GM12878 (cell line): ENCODE results near the gene AQP7.

Source experiments
- CEBPB ChIP-seq, 2 experiments: fragments of 150-350 bp in 1 of 2; IDR thresholded peaks; 2 replicates each; pipeline ENCODE4 v1.6.1; 2012 to 2014; ENCODE audit warnings: low read depth in 2 of 2, low read length in 2 of 2, borderline replicate concordance in 1 of 2, inconsistent platforms in 1 of 2
- CTCF ChIP-seq, 3 experiments: IDR thresholded peaks in 2 of 3; conservative IDR thresholded peaks in 1 of 3; 2 replicates each; pipeline ENCODE4 v1.5.1; 2011; ENCODE audit warnings: low read depth in 3 of 3, low read length in 3 of 3, mild to moderate bottlenecking in 3 of 3, control low read depth in 2 of 3, moderate library complexity in 2 of 3, inconsistent platforms in 1 of 3, mixed read lengths in 1 of 3; ENCODE audit not compliant: control insufficient read depth in 2 of 3, insufficient read depth in 1 of 3; ENCODE audit errors: extremely low read depth in 1 of 3
- CUX1 ChIP-seq: IDR thresholded peaks from 2 replicates; pipeline ENCODE4 v1.6.1; 2012; ENCODE audit warnings: improper control_type of control experiment, low read depth, low read length; ENCODE audit not compliant: insufficient replicate concordance
- EP300 ChIP-seq, 2 experiments: fragments of 150-350 bp in 1 of 2; IDR thresholded peaks; 2 replicates each; pipeline ENCODE4 v1.6.1; 2011 to 2012; ENCODE audit warnings: low read depth in 2 of 2, low read length in 2 of 2, borderline replicate concordance in 1 of 2, improper control_type of control experiment in 1 of 2, inconsistent platforms in 1 of 2; ENCODE audit not compliant: control insufficient read depth in 1 of 2

DNA sequence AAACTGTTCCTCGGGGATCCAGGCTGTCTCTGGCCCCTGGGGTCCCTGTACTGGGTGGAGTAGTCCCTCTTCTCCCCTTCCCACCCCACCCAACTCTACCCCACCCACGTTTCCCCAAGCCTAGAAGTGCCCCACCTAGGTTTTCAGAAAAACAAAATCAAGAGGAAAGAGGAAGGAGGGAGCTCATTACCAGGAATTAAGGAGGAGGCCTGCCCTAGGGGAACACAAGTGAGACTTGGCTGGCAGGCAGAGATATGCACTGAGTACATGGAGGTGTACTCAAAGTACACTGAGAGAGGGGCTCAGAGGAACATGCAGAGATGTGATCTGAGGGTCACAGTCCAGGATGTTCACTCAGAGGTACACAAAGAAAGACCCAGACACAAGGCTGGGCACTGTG lies 34.8 kb upstream of the AQP7 start:
- no peak for TF ChIP-seq CTCF (IDR thresholded peaks at IDR 0.05 in 2 of 3, conservative IDR thresholded peaks at IDR 0.05 in 1 of 3; ENCODE audit: control insufficient read depth in 2 of 3, extremely low read depth in 1 of 3, insufficient read depth in 1 of 3, low read depth in 3 of 3, low read length in 3 of 3)
- TF ChIP-seq EP300 (IDR thresholded peaks at IDR 0.05; ENCODE audit: borderline replicate concordance in 1 of 2, control insufficient read depth in 1 of 2, low read depth in 2 of 2, low read length in 2 of 2) = no peak
- TF ChIP-seq CUX1 = no peak
- TF ChIP-seq CEBPB (IDR thresholded peaks at IDR 0.05; ENCODE audit: borderline replicate concordance in 1 of 2, low read depth in 2 of 2, low read length in 2 of 2) = no peak
